ENCODE data around the gene NSF. TPM values are rescaled to one million over a fixed set of nuclear protein-coding genes. Genes with fewer than 3 reads are reported as not detected.
"Not testable (repeated sequence)": the region's sequence is repeated elsewhere in the genome, so short reads cannot be mapped to it uniquely, and the experiment has no call there.

Gene NSF
- total RNA-seq, 1 donor from 2014 or later, result 47.9 TPM

DNA sequence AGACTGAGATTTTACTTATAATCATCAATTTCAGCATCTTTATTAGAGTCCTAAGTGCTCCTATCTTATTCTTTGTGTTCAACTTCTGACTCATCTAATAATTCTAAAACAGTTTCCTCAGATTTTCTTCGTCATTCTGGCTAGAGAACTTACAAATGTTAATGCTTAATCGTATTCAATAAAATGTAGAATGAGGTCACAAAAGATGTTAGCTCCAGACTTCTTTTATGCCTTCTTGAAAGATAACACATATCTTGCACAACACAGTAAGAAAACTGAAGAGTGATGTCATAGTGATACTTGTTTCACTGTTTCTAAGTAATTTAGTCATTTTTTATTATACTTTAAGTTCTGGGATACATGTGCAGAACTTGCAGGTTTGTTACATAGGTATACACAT is 93.2 kb downstream of the NSF start:
- H3K27ac Mint-ChIP-seq (ENCODE audit: unreplicated experiment); H3K36me3 Mint-ChIP-seq (ENCODE audit: low read depth); H3K27me3 Mint-ChIP-seq (ENCODE audit: low read depth); H3K9me3 Mint-ChIP-seq; H3K4me3 Mint-ChIP-seq; DNase-seq (ENCODE audit: low read depth, low spot score); H3K4me1 Mint-ChIP-seq: not testable (repeated sequence)

DNA sequence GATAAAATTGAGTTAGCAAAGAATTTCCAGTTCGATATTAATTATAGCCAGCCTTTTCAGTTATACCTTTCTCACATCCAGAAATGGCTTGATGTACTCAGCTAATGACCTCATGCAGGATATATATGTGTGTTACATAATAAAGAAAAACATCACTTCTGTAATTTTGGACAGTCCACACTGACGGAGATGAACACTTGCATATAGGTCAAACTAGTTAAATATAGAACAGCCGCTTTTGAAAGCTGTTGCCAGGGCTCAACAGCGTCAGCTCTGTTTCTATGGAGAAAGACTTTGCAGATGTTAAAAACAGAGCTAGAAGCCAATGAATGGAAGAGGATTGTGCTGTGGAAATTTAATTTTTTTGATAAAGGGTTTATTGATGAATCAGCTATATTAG is 94.8 kb downstream of the NSF start:
- not testable (repeated sequence) for H3K27me3 Mint-ChIP-seq (ENCODE audit: low read depth); DNase-seq (ENCODE audit: low read depth, low spot score); H3K9me3 Mint-ChIP-seq; H3K36me3 Mint-ChIP-seq (ENCODE audit: low read depth); H3K4me1 Mint-ChIP-seq; H3K27ac Mint-ChIP-seq (ENCODE audit: unreplicated experiment); H3K4me3 Mint-ChIP-seq

DNA sequence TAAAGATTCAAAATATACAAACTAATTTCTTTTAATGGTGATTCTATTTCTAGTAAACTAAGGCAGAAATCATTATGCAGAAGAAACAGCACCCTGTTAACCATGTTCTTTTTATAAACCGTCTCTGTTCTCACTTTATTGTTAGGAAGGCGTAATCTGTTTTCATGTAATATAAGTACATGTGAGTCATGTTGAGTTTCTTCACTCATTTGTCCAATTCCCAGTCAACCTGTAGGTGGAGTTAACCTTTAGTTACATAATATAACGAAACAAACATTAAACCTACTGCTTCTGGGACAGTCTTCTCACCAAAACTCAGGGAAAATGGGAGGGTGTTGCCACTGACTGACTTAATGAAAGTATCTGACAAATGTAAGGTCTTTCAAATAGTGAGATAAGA is 101.7 kb downstream of the NSF start:
- not testable (repeated sequence) for DNase-seq (ENCODE audit: low read depth, low spot score); H3K36me3 Mint-ChIP-seq (ENCODE audit: low read depth); H3K27ac Mint-ChIP-seq (ENCODE audit: unreplicated experiment); H3K4me1 Mint-ChIP-seq; H3K4me3 Mint-ChIP-seq; H3K9me3 Mint-ChIP-seq; H3K27me3 Mint-ChIP-seq (ENCODE audit: low read depth)

DNA sequence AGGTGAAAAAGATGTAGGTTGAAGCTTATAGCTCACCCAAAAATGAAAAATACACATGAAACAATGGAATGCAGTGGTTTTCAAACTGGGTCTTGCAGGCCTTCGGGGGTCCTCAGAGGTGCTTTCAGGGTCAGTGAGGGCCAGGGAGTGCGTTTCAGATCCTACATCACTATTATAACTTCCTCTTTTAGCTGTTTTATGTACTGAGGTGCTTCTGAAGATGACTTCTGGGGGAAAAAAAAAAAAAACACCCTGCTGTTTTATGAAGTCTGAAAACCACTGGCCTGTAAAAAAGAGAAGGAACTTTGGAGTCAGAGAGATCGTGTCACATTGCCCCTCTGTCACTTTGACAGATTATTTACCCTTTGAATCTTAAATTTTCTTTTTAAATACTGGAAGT is 102.8 kb downstream of the NSF start:
- not testable (repeated sequence) for DNase-seq (ENCODE audit: low read depth, low spot score); H3K9me3 Mint-ChIP-seq; H3K4me3 Mint-ChIP-seq; H3K4me1 Mint-ChIP-seq; H3K27ac Mint-ChIP-seq (ENCODE audit: unreplicated experiment); H3K27me3 Mint-ChIP-seq (ENCODE audit: low read depth); H3K36me3 Mint-ChIP-seq (ENCODE audit: low read depth)

DNA sequence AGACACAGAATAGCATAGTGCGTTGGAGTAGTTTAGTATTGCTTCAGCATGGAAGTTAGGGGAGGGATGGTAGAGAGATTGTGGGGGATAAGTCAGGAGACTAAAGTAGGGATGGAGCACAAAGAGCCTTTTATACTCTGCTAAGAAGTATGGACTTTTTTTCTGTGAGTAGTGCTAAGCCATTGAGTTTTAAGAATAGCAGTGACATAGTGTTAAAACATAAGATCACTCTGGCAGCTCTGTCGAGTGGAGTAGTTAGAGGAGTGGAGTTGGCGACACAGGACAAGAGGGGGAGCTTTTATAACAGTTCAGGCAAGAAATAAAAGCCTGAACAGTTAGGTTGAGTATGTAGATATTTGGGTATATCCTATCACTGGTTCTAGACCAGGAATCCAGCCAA is 106.1 kb downstream of the NSF start:
- not testable (repeated sequence) for H3K4me1 Mint-ChIP-seq; H3K27me3 Mint-ChIP-seq (ENCODE audit: low read depth); H3K36me3 Mint-ChIP-seq (ENCODE audit: low read depth); H3K4me3 Mint-ChIP-seq; DNase-seq (ENCODE audit: low read depth, low spot score); H3K27ac Mint-ChIP-seq (ENCODE audit: unreplicated experiment); H3K9me3 Mint-ChIP-seq

DNA sequence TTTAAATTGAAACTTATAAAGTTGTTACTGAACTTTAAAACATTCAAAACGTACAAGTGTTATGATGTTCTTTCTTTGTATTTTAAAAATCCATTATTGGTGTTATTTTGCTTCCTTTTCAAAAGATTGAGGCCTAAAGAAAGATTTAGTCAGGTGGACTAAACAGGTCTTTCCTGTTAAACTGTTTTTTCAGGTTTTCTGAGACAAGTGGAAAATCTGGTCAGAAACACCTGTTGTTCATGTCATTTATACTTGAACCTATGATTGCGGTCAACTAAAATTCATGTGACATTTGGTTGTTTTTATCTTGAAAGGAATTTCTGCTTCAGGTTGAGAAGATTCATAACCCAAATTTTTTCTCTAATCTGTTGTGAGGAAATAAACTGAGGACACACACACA is 108.5 kb downstream of the NSF start:
- not testable (repeated sequence) for H3K4me3 Mint-ChIP-seq; H3K4me1 Mint-ChIP-seq; H3K27ac Mint-ChIP-seq (ENCODE audit: unreplicated experiment); DNase-seq (ENCODE audit: low read depth, low spot score); H3K36me3 Mint-ChIP-seq (ENCODE audit: low read depth); H3K27me3 Mint-ChIP-seq (ENCODE audit: low read depth); H3K9me3 Mint-ChIP-seq

DNA sequence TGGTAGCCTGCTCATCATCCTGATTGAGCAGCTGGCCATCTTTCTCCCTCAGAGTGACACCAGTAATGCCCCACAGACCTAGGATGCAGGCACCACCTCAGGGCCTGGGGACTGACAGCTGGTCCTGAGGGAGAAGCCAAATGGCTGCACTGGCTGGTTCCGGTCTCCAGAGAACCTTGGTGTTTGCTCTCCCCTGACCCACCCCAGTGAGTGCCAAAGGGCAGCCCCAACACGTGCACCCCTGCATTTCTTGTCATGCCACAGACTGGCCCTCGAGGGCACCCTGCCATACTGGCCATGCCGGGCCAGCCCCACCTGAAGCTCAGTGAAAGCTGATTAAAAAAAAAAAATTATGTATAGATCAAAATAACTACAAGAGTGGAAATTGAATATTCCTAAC is 127.5 kb downstream of the NSF start:
- H3K27me3 Mint-ChIP-seq (ENCODE audit: low read depth), result no peaks in the 10 kb centered on the region
- H3K4me3 Mint-ChIP-seq, result no peak overlapping the region
- DNase-seq (ENCODE audit: low read depth, low spot score), result no peak
- TF ChIP-seq, protein P1, sequence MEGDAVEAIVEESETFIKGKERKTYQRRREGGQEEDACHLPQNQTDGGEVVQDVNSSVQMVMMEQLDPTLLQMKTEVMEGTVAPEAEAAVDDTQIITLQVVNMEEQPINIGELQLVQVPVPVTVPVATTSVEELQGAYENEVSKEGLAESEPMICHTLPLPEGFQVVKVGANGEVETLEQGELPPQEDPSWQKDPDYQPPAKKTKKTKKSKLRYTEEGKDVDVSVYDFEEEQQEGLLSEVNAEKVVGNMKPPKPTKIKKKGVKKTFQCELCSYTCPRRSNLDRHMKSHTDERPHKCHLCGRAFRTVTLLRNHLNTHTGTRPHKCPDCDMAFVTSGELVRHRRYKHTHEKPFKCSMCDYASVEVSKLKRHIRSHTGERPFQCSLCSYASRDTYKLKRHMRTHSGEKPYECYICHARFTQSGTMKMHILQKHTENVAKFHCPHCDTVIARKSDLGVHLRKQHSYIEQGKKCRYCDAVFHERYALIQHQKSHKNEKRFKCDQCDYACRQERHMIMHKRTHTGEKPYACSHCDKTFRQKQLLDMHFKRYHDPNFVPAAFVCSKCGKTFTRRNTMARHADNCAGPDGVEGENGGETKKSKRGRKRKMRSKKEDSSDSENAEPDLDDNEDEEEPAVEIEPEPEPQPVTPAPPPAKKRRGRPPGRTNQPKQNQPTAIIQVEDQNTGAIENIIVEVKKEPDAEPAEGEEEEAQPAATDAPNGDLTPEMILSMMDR (conservative IDR thresholded peaks at IDR 0.05), result no peak
- H3K9me3 Mint-ChIP-seq, result no peaks in the 10 kb centered on the region
- H3K36me3 Mint-ChIP-seq (ENCODE audit: low read depth), result peaks cover 13% of the 10 kb centered on the region
- H3K4me1 Mint-ChIP-seq, result peaks cover 11% of the 10 kb centered on the region
- H3K27ac Mint-ChIP-seq (ENCODE audit: unreplicated experiment), result no peak overlapping the region

DNA sequence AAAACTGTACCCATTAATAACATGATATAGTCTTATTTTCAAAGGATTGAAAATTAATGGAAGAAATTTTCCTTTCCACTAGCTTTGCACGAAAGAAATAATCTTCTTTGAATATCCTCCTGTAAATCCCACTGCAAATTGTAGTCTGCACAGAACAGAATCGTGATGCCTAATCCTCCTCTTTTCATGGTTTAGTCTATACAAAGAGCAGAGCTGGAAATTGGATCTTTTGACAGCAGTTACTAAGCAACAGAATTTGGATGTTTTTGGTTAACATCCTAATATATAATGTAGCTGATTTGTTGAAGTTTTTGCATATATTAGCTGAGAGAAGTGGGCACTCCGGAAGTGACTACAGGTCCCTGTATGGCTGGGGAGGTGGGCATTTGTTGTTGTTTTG is 129.4 kb downstream of the NSF start:
- no peaks in the 10 kb centered on the region for H3K27me3 Mint-ChIP-seq (ENCODE audit: low read depth)
- H3K4me3 Mint-ChIP-seq, result no peak overlapping the region
- TF ChIP-seq, protein P1 (conservative IDR thresholded peaks at IDR 0.05), result no peak
- peaks cover 11% of the 10 kb centered on the region for H3K4me1 Mint-ChIP-seq
- no peaks in the 10 kb centered on the region for H3K9me3 Mint-ChIP-seq
- H3K27ac Mint-ChIP-seq (ENCODE audit: unreplicated experiment), result no peak overlapping the region
- no peak for DNase-seq (ENCODE audit: low read depth, low spot score)
- peaks cover 10% of the 10 kb centered on the region for H3K36me3 Mint-ChIP-seq (ENCODE audit: low read depth)

DNA sequence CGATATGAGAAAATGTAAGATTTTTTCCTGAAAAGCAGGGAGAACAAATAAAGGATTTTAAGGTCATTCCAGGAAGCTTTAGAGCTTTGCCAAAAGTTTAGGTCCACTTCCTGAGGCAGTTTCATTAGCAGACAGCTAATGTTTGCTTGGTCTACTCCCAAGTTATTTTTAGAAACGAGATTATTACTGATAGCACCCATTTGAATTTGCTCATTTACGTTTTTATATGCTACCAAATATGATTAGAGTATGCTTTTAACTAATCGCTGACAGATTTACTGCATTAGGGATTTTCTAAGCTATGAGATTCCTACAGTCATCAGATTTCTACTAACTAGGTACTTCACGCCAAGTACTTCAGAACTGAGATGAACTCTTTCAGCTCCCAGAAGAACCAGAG is 129.9 kb downstream of the NSF start:
- Mint-ChIP-seq H3K9me3 (no peaks in the 10 kb centered on the region), H3K27ac (ENCODE audit: unreplicated experiment) (no peak overlapping the region), H3K4me3 (no peak overlapping the region), H3K4me1 (peaks cover 11% of the 10 kb centered on the region), H3K27me3 (ENCODE audit: low read depth) (no peaks in the 10 kb centered on the region), H3K36me3 (ENCODE audit: low read depth) (peaks cover 10% of the 10 kb centered on the region)
- no peak for DNase-seq (ENCODE audit: low read depth, low spot score)
- TF ChIP-seq, protein P1 (conservative IDR thresholded peaks at IDR 0.05), result no peak

Data from neural crest cell (in vitro differentiated cells).